SH-SY5Y (cell line): ENCODE results near the gene SWAP70.

Experiments used
- GATA2 ChIP-seq: IDR thresholded peaks from 2 replicates; pipeline ENCODE4 v1.6.1; 2011; ENCODE audit warnings: mild to moderate bottlenecking, low read depth, low read length
- GATA3 ChIP-seq: IDR thresholded peaks from 2 replicates; pipeline ENCODE4 v1.6.1; 2011; ENCODE audit warnings: low read depth, mild to moderate bottlenecking, low read length, moderate library complexity

GRCh38 chr11:9708544-9708943, 44.7 kb downstream of the SWAP70 start:
- TF ChIP-seq GATA2 (no peak), GATA3 (no peak)
